Smooth muscle cell (in vitro differentiated cells): ENCODE data around the gene MBNL1. TPM values are rescaled to one million over a fixed set of nuclear protein-coding genes. Genes with fewer than 3 reads are reported as not detected.

Source experiments
- DNase-seq: peaks from one replicate; lab custom pipeline; 2025; ENCODE audit not compliant: unreplicated experiment; lab: John Stamatoyannopoulos, UW
- H2AFZ ChIP-seq: fragments of 200-600 bp; sonication (generic); 2 replicates; pipeline ENCODE4 v1.6.0; 2016; ENCODE audit warnings: antibody characterized with exemption, low read depth, mild to moderate bottlenecking
- H3F3A ChIP-seq: fragments of 200-600 bp; sonication (generic); 2 replicates; pipeline ENCODE4 v1.6.0; 2017; ENCODE audit warnings: antibody characterized with exemption, low read depth
- H3K27ac ChIP-seq: fragments of 200-600 bp; sonication (generic); 2 replicates; pipeline ENCODE4 v1.5.1; 2016; ENCODE audit warnings: low read depth, mild to moderate bottlenecking
- H3K27me3 ChIP-seq: fragments of 200-600 bp; sonication (generic); 2 replicates; pipeline ENCODE4 v1.6.1; 2016; ENCODE audit warnings: low read depth, mild to moderate bottlenecking
- H3K36me3 ChIP-seq: fragments of 200-600 bp; sonication (generic); 2 replicates; pipeline ENCODE4 v1.5.1; 2016; ENCODE audit warnings: low read depth
- H3K4me1 ChIP-seq: fragments of 200-600 bp; sonication (generic); 2 replicates; pipeline ENCODE4 v1.5.1; 2016; ENCODE audit warnings: low read depth
- H3K4me2 ChIP-seq: fragments of 200-600 bp; sonication (generic); 2 replicates; pipeline ENCODE4 v1.6.0; 2016; ENCODE audit warnings: mild to moderate bottlenecking
- H3K4me3 ChIP-seq: fragments of 200-600 bp; sonication (generic); 2 replicates; pipeline ENCODE4 v1.5.1; 2016; ENCODE audit warnings: mild to moderate bottlenecking
- H3K79me2 ChIP-seq: fragments of 200-600 bp; sonication (generic); 2 replicates; pipeline ENCODE4 v1.6.0; 2016; ENCODE audit warnings: low read depth, mild to moderate bottlenecking
- H3K9ac ChIP-seq: fragments of 200-600 bp; sonication (generic); 2 replicates; pipeline ENCODE4 v1.6.0; 2016; ENCODE audit warnings: low read depth
- H3K9me3 ChIP-seq: fragments of 200-600 bp; sonication (generic); replicated peaks from 2 replicates; pipeline ENCODE4 v1.5.1; 2016; ENCODE audit warnings: low read depth
- H4K20me1 ChIP-seq: fragments of 200-600 bp; sonication (generic); 2 replicates; pipeline ENCODE4 v1.6.0; 2016; ENCODE audit warnings: low read depth
- WGBS: methylation state at CpG from one replicate; pipeline ENCODE4 v1.1.7; 2016; ENCODE audit warnings: low lambda C conversion rate; 5-methylcytosine and 5-hydroxymethylcytosine counted together
- polyA plus RNA-seq: library from polyadenylated mRNA; unstranded; fragments of >200 nt; fragmentation: Nextera tagmentation; extraction: Ambion mirVana; gene quantifications from 2 replicates; pipeline ENCODE4 v1.2.1, GENCODE V29; 2016
- total RNA-seq: library from RNA; depleted of rRNA; stranded (reverse); fragments of >200 nt; gene quantifications from 2 replicates; pipeline ENCODE4 v1.2.3, GENCODE V29; 2014
- TF ChIP-seq, protein P1 (sequence below): fragments of 200-600 bp; sonication (generic); IDR thresholded peaks from 2 replicates; pipeline ENCODE4 v1.5.1; 2017; ENCODE audit warnings: borderline replicate concordance, mild to moderate bottlenecking, antibody characterized with exemption; ENCODE audit not compliant: insufficient read depth, poor library complexity, severe bottlenecking

The MBNL1 gene
- total and polyA plus RNA-seq, 2 experiments from 2014 or later = 19.5 to 128 TPM

DNA sequence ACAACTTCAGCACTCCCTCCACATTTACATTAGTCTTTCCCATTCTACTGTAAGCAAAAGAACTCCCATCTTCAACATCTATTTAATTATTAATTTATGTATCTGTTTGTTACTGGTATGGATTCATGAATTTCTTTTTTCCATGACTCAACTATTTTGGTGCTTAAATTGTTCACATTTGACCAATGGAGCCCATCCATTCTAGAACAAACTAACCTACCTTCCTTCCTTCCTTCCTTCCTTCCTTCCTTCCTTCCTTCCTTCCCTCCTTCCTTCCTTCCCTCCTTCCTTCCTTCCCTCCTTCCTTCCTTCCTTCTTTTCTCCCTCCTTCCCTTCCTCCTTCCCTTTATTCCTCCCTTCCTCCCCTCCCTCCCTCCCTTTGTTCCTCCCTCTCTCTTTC lies 16.8 kb upstream of the MBNL1 start:
- Histone ChIP-seq H3K79me2 (no peaks in the 10 kb centered on the region), H3K4me2 (no peak overlapping the region), H4K20me1 (no peaks in the 10 kb centered on the region), H3K27ac (no peak overlapping the region), H3K9ac (no peak overlapping the region), H3K36me3 (no peaks in the 10 kb centered on the region), H3K27me3 (no peaks in the 10 kb centered on the region), H3F3A (no peaks in the 10 kb centered on the region), H3K4me3 (no peak overlapping the region), H2AFZ (no peak overlapping the region), H3K4me1 (no peaks in the 10 kb centered on the region), H3K9me3 (no peaks in the 10 kb centered on the region)
- no peak for DNase-seq
- TF ChIP-seq, protein P1, sequence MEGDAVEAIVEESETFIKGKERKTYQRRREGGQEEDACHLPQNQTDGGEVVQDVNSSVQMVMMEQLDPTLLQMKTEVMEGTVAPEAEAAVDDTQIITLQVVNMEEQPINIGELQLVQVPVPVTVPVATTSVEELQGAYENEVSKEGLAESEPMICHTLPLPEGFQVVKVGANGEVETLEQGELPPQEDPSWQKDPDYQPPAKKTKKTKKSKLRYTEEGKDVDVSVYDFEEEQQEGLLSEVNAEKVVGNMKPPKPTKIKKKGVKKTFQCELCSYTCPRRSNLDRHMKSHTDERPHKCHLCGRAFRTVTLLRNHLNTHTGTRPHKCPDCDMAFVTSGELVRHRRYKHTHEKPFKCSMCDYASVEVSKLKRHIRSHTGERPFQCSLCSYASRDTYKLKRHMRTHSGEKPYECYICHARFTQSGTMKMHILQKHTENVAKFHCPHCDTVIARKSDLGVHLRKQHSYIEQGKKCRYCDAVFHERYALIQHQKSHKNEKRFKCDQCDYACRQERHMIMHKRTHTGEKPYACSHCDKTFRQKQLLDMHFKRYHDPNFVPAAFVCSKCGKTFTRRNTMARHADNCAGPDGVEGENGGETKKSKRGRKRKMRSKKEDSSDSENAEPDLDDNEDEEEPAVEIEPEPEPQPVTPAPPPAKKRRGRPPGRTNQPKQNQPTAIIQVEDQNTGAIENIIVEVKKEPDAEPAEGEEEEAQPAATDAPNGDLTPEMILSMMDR = no peak

DNA sequence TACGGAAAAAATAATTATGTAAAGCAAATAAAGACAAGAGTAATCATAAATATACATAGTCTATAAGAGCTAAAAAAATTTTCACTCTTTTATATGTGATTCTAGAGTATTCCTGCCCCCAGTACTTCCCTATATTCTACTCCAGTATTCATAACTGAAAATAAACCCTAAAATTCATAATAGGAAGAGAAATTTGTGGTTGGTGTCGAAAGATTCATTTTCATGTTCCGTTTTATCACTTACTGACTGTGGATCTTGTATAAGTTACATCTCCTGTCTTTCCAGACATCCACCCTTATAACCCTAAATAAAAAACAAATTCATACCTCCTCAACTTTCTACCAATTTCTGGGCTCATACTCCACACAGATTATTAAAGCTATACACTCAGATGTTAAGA lies 16.0 kb upstream of the MBNL1 start:
- H3K36me3 ChIP-seq = no peaks in the 10 kb centered on the region
- no peaks in the 10 kb centered on the region for H3K79me2 ChIP-seq
- peaks cover 3% of the 10 kb centered on the region for H3K4me1 ChIP-seq
- H3K27me3 ChIP-seq = no peaks in the 10 kb centered on the region
- no peak overlapping the region for H2AFZ ChIP-seq
- no peaks in the 10 kb centered on the region for H4K20me1 ChIP-seq
- H3K4me2 ChIP-seq = no peak overlapping the region
- H3K9me3 ChIP-seq = no peaks in the 10 kb centered on the region
- DNase-seq = no peak
- no peak overlapping the region for H3K4me3 ChIP-seq
- H3K9ac ChIP-seq = no peak overlapping the region
- no peak overlapping the region for H3K27ac ChIP-seq
- TF ChIP-seq, protein P1 = no peak
- WGBS = 95% methylated on average over 3 of the region's 3 CpGs
- peaks cover 2% of the 10 kb centered on the region for H3F3A ChIP-seq

DNA sequence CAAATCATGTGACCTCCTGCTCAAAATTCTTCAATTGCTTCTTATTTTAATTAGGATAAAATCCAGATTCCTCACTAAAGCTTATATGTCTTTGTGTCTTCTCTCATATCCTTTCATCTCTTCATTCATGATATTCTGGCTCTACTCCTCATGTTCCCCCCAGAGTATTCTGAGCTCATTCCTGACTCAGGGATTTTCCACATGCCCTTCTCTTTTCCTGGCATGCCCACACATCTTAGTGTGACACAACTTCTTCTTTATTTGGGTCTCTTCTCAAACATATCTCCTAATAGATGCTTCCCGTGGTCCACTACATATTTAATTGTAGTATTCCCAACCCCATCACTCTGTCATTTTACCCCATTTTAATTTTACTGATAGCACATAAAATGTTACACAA lies 15.2 kb upstream of the MBNL1 start:
- no peak overlapping the region for H2AFZ ChIP-seq
- H3K9me3 ChIP-seq = no peaks in the 10 kb centered on the region
- no peak overlapping the region for H3K9ac ChIP-seq
- DNase-seq = no peak
- TF ChIP-seq, protein P1 = no peak
- no peaks in the 10 kb centered on the region for H3K79me2 ChIP-seq
- peaks cover 5% of the 10 kb centered on the region for H3F3A ChIP-seq
- H3K27ac ChIP-seq = no peak overlapping the region
- no peak overlapping the region for H3K4me2 ChIP-seq
- H3K27me3 ChIP-seq = no peaks in the 10 kb centered on the region
- peaks cover 9% of the 10 kb centered on the region for H3K4me1 ChIP-seq
- H3K36me3 ChIP-seq = no peaks in the 10 kb centered on the region
- H3K4me3 ChIP-seq = no peak overlapping the region
- 87% methylated on average over 1 of the region's 1 CpG for WGBS
- no peaks in the 10 kb centered on the region for H4K20me1 ChIP-seq

DNA sequence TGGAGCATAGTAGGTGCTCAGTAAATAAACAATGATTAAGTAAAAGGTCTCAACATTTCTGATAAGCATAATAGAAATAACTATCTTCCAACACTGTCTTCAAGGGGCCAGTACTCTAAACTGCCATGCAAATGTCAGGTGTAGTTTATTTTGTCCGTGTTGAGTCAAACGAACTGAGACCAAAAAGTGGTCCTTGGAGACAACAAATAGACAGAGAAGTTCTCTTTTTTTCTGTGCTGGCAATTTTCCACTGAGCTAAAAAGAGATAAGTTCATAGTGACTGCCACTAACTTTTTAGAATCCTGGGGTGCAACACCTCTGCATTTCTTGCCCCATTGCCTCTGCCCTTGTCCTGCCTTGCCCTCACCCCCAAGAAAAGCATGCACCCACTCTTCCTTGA lies 14.7 kb upstream of the MBNL1 start:
- 90% methylated on average over 2 of the region's 2 CpGs for WGBS

More for the DNA sequence above, 14.7 kb upstream of the MBNL1 start:
- Histone ChIP-seq H3K36me3 (no peaks in the 10 kb centered on the region), H3K79me2 (no peaks in the 10 kb centered on the region), H2AFZ (no peak overlapping the region), H3K4me3 (no peak overlapping the region), H3K27ac (no peak overlapping the region), H3K4me2 (no peak overlapping the region), H4K20me1 (no peaks in the 10 kb centered on the region), H3K4me1 (peaks cover 12% of the 10 kb centered on the region), H3F3A (peaks cover 5% of the 10 kb centered on the region), H3K9ac (no peak overlapping the region), H3K9me3 (no peaks in the 10 kb centered on the region), H3K27me3 (no peaks in the 10 kb centered on the region)
- TF ChIP-seq, protein P1 = no peak
- no peak for DNase-seq
